GM12801 (cell line): ENCODE data around the gene NYNRIN.

ENCODE experiments used
- CTCF ChIP-seq: IDR thresholded peaks from one replicate; pipeline ENCODE4 v1.5.1; 2011; ENCODE audit warnings: control low read depth; ENCODE audit not compliant: insufficient read length; ENCODE audit errors: extremely low read depth

NYNRIN gene

GRCh38 chr14:24440606-24441399, 42.0 kb downstream of the NYNRIN start:
- TF ChIP-seq CTCF, result no peak

- TF ChIP-seq CTCF, result no peak
Observed at GRCh38 chr14:24441485-24441884, 42.7 kb downstream of the NYNRIN start.

- no peak for TF ChIP-seq CTCF
Observed at GRCh38 chr14:24441904-24442239, 43.1 kb downstream of the NYNRIN start.

- TF ChIP-seq CTCF, result no peak
Observed at GRCh38 chr14:24442240-24443052, 43.6 kb downstream of the NYNRIN start, which contains the start of gene SDR39U1. Gene SDR39U1 (minus strand): TSS chr14:24442776. CDS start chr14:24442769, 7 bp downstream.

- TF ChIP-seq CTCF, result no peak
Observed at GRCh38 chr14:24443053-24443665, 44.4 kb downstream of the NYNRIN start.

- TF ChIP-seq CTCF, result no peak
Observed at GRCh38 chr14:24456980-24457379, 58.2 kb downstream of the NYNRIN start.

GRCh38 chr14:24458736-24459135, 59.9 kb downstream of the NYNRIN start:
- TF ChIP-seq CTCF, result no peak
